Measurements from ENCODE around the gene RBM18.

DNA sequence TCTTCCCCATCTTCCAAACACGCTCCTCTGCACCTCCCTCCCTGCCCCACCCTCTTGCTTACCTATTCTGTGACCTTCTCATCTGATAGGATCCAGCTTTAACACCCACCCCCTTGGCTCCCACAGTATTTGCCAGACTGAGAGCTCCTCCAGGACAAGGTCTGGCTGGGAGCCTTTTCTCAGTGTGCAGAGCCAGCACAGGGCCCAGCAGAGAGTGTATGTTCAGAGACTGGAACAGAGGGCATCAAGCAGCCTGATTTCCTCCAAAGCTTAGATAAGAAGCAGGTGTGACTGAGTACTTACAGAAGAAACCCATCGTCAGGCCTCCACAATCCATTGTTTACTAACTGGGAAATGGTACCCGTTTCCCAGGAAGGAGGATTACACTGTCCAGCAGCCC, 62.5 kb downstream of the RBM18 start:
- TF ChIP-seq, protein P1, sequence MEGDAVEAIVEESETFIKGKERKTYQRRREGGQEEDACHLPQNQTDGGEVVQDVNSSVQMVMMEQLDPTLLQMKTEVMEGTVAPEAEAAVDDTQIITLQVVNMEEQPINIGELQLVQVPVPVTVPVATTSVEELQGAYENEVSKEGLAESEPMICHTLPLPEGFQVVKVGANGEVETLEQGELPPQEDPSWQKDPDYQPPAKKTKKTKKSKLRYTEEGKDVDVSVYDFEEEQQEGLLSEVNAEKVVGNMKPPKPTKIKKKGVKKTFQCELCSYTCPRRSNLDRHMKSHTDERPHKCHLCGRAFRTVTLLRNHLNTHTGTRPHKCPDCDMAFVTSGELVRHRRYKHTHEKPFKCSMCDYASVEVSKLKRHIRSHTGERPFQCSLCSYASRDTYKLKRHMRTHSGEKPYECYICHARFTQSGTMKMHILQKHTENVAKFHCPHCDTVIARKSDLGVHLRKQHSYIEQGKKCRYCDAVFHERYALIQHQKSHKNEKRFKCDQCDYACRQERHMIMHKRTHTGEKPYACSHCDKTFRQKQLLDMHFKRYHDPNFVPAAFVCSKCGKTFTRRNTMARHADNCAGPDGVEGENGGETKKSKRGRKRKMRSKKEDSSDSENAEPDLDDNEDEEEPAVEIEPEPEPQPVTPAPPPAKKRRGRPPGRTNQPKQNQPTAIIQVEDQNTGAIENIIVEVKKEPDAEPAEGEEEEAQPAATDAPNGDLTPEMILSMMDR (conservative IDR thresholded peaks at IDR 0.05 in 1 of 2, IDR thresholded peaks at IDR 0.05 in 1 of 2; ENCODE audit: low read depth in 1 of 2, low read length in 2 of 2) = no peak
- no peak for TF ChIP-seq EZH2 (IDR thresholded peaks at IDR 0.05; ENCODE audit: low read length, missing control alignments)
